A549 (cell line): ENCODE measurements around the gene HSPBP1. TPM values are rescaled to one million over a fixed set of nuclear protein-coding genes. Genes with fewer than 3 reads are reported as not detected.

Experiments
- ATAC-seq, 2 experiments: fragments of 200-7000 bp in 1 of 2; fragments of >200 bp in 1 of 2; cut with Nextera tagmentation in 1 of 2; cut with Tn5 transposase in 1 of 2; 3 replicates each; pipeline versions ENCODE4 v1.8.0 to v1.9.1; 2018 to 2020; ENCODE audit warnings: mild to moderate bottlenecking in 1 of 2, moderate library complexity in 1 of 2
- CTCF ChIA-PET: fragments of 300-600 bp; sonication (Branson Sonifier 250); formaldehyde crosslinking; extraction: SDS; loops from one replicate; lab custom pipeline; 2021; ENCODE audit warnings: antibody characterized with exemption, inconsistent platforms; lab: Yijun Ruan, JAX
- POLR2A ChIA-PET: fragments of 350-600 bp; formaldehyde crosslinking; extraction: SDS; loops from one replicate; lab custom pipeline; 2021; ENCODE audit warnings: antibody characterized with exemption, inconsistent platforms; lab: Yijun Ruan, JAX
- DNase-seq, 2 experiments: peaks; one replicate each; pipeline versions ENCODE4 v3.0.0 to v3.0.0-alpha.2; 2011 to 2016; ENCODE audit warnings: low read depth in 1 of 2, low spot score in 1 of 2
- FAIRE-seq: peaks from 2 replicates; lab custom pipeline; 2011; peaks lifted over from hg19 to GRCh38; lab: Jason Lieb, UNC
- H3K27ac ChIP-seq, 2 experiments: fragments of >200 bp; sonication (Bioruptor Twin); formaldehyde crosslinking; 3 replicates each; pipeline ENCODE4 v1.5.1; 2016 to 2017
- H3K4me1 ChIP-seq: fragments of >200 bp; sonication (Bioruptor Twin); formaldehyde crosslinking; 3 replicates; pipeline ENCODE4 v1.6.1; 2016
- H3K4me2 ChIP-seq: fragments of >200 bp; sonication (Bioruptor Twin); formaldehyde crosslinking; 3 replicates; pipeline ENCODE4 v1.6.1; 2016
- H3K4me3 ChIP-seq: fragments of >200 bp; sonication (Bioruptor Twin); formaldehyde crosslinking; 3 replicates; pipeline ENCODE4 v1.5.1; 2016
- H3K9me3 ChIP-seq: fragments of >200 bp; sonication (Bioruptor Twin); formaldehyde crosslinking; 3 replicates; pipeline ENCODE4 v1.6.1; 2016
- BHLHE40 ChIP-seq: IDR thresholded peaks from 2 replicates; pipeline ENCODE4 v1.6.1; 2012; ENCODE audit warnings: low read depth, low read length, inconsistent platforms
- CEBPB ChIP-seq, 2 experiments: fragments of >200 bp in 1 of 2; sonication (Bioruptor Twin) in 1 of 2; formaldehyde crosslinking in 1 of 2; IDR thresholded peaks; 2 replicates each; pipeline ENCODE4 v1.6.1; 2012 to 2016
- CHD2 ChIP-seq: fragments of 150-350 bp; IDR thresholded peaks from 2 replicates; pipeline ENCODE4 v1.6.1; 2014; ENCODE audit warnings: low read length; ENCODE audit not compliant: partially characterized antibody
- EHF ChIP-seq: fragments of 250-450 bp; sonication (Bioruptor Pico); IDR thresholded peaks from 2 replicates; pipeline ENCODE4 v1.5.0; 2020; ENCODE audit warnings: mild to moderate bottlenecking
- FOSB ChIP-seq: fragments of 250-450 bp; sonication (Bioruptor Pico); IDR thresholded peaks from 2 replicates; pipeline ENCODE4 v1.5.0; 2020; ENCODE audit warnings: mild to moderate bottlenecking, moderate library complexity
- GATA3 ChIP-seq: IDR thresholded peaks from 2 replicates; pipeline ENCODE4 v1.6.1; 2012; ENCODE audit warnings: borderline replicate concordance
- HOXB13 ChIP-seq: fragments of 250-450 bp; sonication (Bioruptor Pico); IDR thresholded peaks from 2 replicates; pipeline ENCODE4 v1.5.0; 2020; ENCODE audit warnings: low read depth, mild to moderate bottlenecking, moderate library complexity
- HOXB5 ChIP-seq: fragments of 250-450 bp; sonication (Bioruptor Pico); IDR thresholded peaks from 2 replicates; pipeline ENCODE4 v1.5.0; 2020; ENCODE audit warnings: mild to moderate bottlenecking, moderate library complexity
- JUN ChIP-seq, 2 experiments: fragments of >200 bp; sonication (Bioruptor Twin); formaldehyde crosslinking; IDR thresholded peaks; 2 replicates in 1 of 2; 3 replicates in 1 of 2; pipeline ENCODE4 v1.6.1; 2016 to 2017
- MAFK ChIP-seq: fragments of 450-650 bp; IDR thresholded peaks from 2 replicates; pipeline ENCODE4 v1.6.1; 2014; ENCODE audit not compliant: partially characterized antibody
- MAZ ChIP-seq: fragments of 150-350 bp; IDR thresholded peaks from 2 replicates; pipeline ENCODE4 v1.6.1; 2014; ENCODE audit warnings: antibody characterized with exemption, low read depth, low read length, borderline replicate concordance
- NFE2L2 ChIP-seq: fragments of 150-350 bp; conservative IDR thresholded peaks from 2 replicates; pipeline ENCODE4 v1.6.1; 2014; ENCODE audit warnings: low read length
- NPAS2 ChIP-seq: fragments of 250-450 bp; sonication (Bioruptor Pico); IDR thresholded peaks from 2 replicates; pipeline ENCODE4 v1.8.0; 2022; ENCODE audit warnings: mild to moderate bottlenecking, moderate library complexity, borderline replicate concordance
- PHF8 ChIP-seq: fragments of 200-600 bp; sonication (generic); IDR thresholded peaks from 2 replicates; pipeline ENCODE4 v1.6.1; 2016; ENCODE audit warnings: low read depth, mild to moderate bottlenecking, antibody characterized with exemption, moderate library complexity, borderline replicate concordance
- POLR2A ChIP-seq: IDR thresholded peaks from 2 replicates; pipeline ENCODE4 v1.6.1; 2012; ENCODE audit warnings: mild to moderate bottlenecking, low read length
- RFX5 ChIP-seq: fragments of 450-650 bp; IDR thresholded peaks from 2 replicates; pipeline ENCODE4 v1.7.1; 2014; ENCODE audit warnings: antibody characterized with exemption, mild to moderate bottlenecking, moderate library complexity
- RNF2 ChIP-seq: fragments of 200-600 bp; sonication (generic); IDR thresholded peaks from 2 replicates; pipeline ENCODE4 v1.6.1; 2016; ENCODE audit warnings: low read depth, mild to moderate bottlenecking, antibody characterized with exemption, moderate library complexity, borderline replicate concordance
- SMC3 ChIP-seq: fragments of >200 bp; sonication (Bioruptor Twin); formaldehyde crosslinking; IDR thresholded peaks from 3 replicates; pipeline ENCODE4 v1.6.1; 2018; ENCODE audit warnings: inconsistent platforms
- WGBS: methylation state at CpG from one replicate; pipeline ENCODE4 v1.1.6; 2017; ENCODE audit errors: missing lambda C conversion rate; 5-methylcytosine and 5-hydroxymethylcytosine counted together
- polyA plus RNA-seq, 4 experiments: library from polyadenylated mRNA; depleted of rRNA in 3 of 4; stranded (reverse); fragments of >200 nt; fragmentation: RNase III in 1 of 4; extraction: RNeasy Plus Mini Kit Qiagen cat#74134 plus additional on column Dnase treatment in 1 of 4; gene quantifications; 2 replicates in 3 of 4; 3 replicates in 1 of 4; pipeline ENCODE4 v1.2.3, GENCODE V29; 2011 to 2017
- TF ChIP-seq, protein P1 (sequence below): fragments of >200 bp; sonication (Bioruptor Twin); formaldehyde crosslinking; IDR thresholded peaks from 2 replicates; pipeline ENCODE4 v1.6.1; 2016
- TF ChIP-seq, protein P2 (sequence below): fragments of >200 bp; sonication (Bioruptor Twin); formaldehyde crosslinking; IDR thresholded peaks from 3 replicates; pipeline ENCODE4 v1.6.1; 2016
- TF ChIP-seq, protein P3 (sequence below): fragments of 150-350 bp; IDR thresholded peaks from 2 replicates; pipeline ENCODE4 v1.6.1; 2014; ENCODE audit warnings: low read depth, mild to moderate bottlenecking, low read length
- TF ChIP-seq, protein P4 (sequence below): fragments of 250-450 bp; sonication (Bioruptor Pico); IDR thresholded peaks from 2 replicates; pipeline ENCODE4 v1.5.0; 2020; ENCODE audit warnings: low read depth, mild to moderate bottlenecking, moderate library complexity
- TF ChIP-seq, protein P5 (sequence below): IDR thresholded peaks from 2 replicates; pipeline ENCODE4 v1.6.1; 2012; ENCODE audit warnings: low read depth, borderline replicate concordance

HSPBP1 gene
- polyA plus RNA-seq, 2 of the 4 experiments (the other 2 are of a cell fraction), result 52.1 to 121 TPM

DNA sequence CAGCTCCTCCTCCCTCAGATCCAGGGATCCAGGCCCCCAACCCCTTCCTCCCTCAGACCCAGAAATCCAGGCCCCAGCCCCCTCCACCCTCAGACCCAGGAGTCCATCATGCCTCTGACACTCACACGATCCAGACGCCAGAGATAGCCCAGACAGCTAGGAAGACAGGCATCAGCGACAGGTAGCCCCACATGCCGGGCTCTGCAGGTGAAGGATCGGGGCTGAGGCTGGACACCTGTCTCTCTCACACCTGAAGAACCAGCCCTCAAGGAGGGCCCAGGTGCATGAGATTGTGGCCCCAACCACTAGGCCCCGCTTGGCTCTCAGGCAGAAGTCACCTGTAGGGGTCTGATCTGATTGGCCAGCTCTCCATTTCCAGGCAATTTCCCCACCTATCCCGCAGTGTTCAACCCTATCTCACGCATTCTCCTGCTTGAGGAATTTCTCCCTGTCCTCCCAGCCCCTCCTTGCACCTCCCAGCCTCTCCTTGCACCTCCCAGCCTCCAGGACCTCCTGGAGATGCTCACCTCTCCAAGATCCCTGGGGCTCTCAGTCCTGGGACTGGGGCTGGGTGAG is 41.0 kb upstream of the HSPBP1 start:
- ChIA-PET POLR2A (no interaction called here), CTCF (interaction anchor here (1.0 to 21.1 kb wide), 9 partner anchors 8 to 310 kb away, joined by 3 to 306 read pairs (median 4); partner anchors contain the start of genes KMT5C and TMEM238)
- DNase-seq (no peak), FAIRE-seq (no peak), ATAC-seq (peak in 1 of 2 experiments; percentile 16; a peak in 1 of 6 replicates)
- Histone ChIP-seq H3K4me3 (no peak overlapping the region), H3K4me2 (no peak overlapping the region), H3K4me1 (peaks cover 19% of the 10 kb centered on the region), H3K9me3 (no peaks in the 10 kb centered on the region), H3K27ac (peak overlapping the region in 1 of 2 experiments; percentile 60; a peak in 2 of 6 replicates)
- 95% methylated on average over 8 of the region's 8 CpGs for WGBS
- TF ChIP-seq POLR2A, result no peak
- TF ChIP-seq MAFK, result no peak
- TF ChIP-seq, protein P1, sequence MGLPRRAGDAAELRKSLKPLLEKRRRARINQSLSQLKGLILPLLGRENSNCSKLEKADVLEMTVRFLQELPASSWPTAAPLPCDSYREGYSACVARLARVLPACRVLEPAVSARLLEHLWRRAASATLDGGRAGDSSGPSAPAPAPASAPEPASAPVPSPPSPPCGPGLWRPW, result no peak
- TF ChIP-seq, protein P2, sequence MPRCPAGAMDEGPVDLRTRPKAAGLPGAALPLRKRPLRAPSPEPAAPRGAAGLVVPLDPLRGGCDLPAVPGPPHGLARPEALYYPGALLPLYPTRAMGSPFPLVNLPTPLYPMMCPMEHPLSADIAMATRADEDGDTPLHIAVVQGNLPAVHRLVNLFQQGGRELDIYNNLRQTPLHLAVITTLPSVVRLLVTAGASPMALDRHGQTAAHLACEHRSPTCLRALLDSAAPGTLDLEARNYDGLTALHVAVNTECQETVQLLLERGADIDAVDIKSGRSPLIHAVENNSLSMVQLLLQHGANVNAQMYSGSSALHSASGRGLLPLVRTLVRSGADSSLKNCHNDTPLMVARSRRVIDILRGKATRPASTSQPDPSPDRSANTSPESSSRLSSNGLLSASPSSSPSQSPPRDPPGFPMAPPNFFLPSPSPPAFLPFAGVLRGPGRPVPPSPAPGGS, result no peak
- TF ChIP-seq, protein P3, sequence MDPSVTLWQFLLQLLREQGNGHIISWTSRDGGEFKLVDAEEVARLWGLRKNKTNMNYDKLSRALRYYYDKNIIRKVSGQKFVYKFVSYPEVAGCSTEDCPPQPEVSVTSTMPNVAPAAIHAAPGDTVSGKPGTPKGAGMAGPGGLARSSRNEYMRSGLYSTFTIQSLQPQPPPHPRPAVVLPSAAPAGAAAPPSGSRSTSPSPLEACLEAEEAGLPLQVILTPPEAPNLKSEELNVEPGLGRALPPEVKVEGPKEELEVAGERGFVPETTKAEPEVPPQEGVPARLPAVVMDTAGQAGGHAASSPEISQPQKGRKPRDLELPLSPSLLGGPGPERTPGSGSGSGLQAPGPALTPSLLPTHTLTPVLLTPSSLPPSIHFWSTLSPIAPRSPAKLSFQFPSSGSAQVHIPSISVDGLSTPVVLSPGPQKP, result no peak
- TF ChIP-seq NFE2L2, result no peak
- TF ChIP-seq PHF8, result no peak
- no peak for TF ChIP-seq HOXB13
- no peak for TF ChIP-seq MAZ
- TF ChIP-seq, protein P4, sequence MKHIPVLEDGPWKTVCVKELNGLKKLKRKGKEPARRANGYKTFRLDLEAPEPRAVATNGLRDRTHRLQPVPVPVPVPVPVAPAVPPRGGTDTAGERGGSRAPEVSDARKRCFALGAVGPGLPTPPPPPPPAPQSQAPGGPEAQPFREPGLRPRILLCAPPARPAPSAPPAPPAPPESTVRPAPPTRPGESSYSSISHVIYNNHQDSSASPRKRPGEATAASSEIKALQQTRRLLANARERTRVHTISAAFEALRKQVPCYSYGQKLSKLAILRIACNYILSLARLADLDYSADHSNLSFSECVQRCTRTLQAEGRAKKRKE (CRISPR knock-in tag), result no peak
- no peak for TF ChIP-seq BHLHE40
- TF ChIP-seq GATA3, result no peak
- TF ChIP-seq RNF2, result no peak
- TF ChIP-seq EHF (CRISPR knock-in tag), result no peak

DNA sequence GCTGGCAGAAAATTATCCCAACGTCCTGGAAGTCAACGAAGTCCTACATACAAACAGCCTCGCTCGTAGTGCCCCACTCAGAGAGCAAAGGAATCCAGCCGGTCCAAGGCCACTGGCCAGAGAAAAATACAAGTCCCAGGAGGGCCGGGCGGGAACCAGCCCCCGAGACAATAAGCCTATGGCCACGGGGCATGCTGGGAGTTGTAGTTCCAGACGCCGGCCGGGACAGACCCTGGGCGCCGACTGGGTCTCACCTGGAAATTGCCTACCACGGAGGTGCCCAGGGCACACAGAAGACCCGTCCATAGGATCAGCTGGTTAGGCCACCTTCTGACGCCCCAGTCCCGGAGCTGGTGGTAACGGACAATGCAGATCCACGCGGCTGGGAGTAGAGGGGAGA is 39.9 kb upstream of the HSPBP1 start:
- DNase-seq (no peak), FAIRE-seq (no peak), ATAC-seq (peak; percentile 54 to 82; a peak in 4 of 6 replicates)
- H3K27ac ChIP-seq, result 0 out of 6 replicates have a peak overlapping the region, but pooled peaks of 1 of the 2 experiments have one; percentile 14
- 63% methylated on average over 21 of the region's 21 CpGs for WGBS
- H3K9me3 ChIP-seq, result no peaks in the 10 kb centered on the region
- TF ChIP-seq, protein P4 (CRISPR knock-in tag), result no peak
- no peak for TF ChIP-seq FOSB (CRISPR knock-in tag)
- TF ChIP-seq HOXB5 (CRISPR knock-in tag), result no peak
- CTCF ChIA-PET, result interaction anchor here (4.3 to 21.1 kb wide), 3 partner anchors 17 to 27 kb away, joined by 24 to 306 read pairs (median 31); partner anchors contain the start of gene KMT5C
- POLR2A ChIA-PET, result interaction anchor here (0.9 kb wide), 1 partner anchor 20 kb away, joined by 8 read pairs; the partner anchor contains the start of gene KMT5C
- H3K4me2 ChIP-seq, result no peak overlapping the region
- H3K4me1 ChIP-seq, result peaks cover 19% of the 10 kb centered on the region
- H3K4me3 ChIP-seq, result no peak overlapping the region

DNA sequence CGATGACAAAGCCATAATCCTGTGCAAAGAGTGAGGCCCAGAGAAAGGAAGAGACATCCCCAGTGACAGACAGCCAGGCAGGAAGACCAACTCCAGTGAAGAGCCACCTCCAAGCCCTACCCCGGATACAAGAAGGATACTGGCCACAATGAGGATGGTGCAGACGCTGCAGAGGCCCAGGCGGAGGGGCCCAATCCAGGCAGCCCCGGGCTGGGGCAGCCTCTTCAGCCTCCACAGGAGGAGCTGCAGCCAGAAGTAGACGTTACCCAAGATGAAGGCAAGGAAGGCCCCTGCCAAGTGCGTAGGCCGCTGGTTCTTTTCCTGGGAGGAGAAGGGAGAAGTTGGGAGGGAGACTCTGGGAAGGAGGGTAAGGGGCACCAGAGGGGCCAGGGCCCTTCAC is 36.7 kb upstream of the HSPBP1 start:
- no peak for TF ChIP-seq HOXB13
- TF ChIP-seq CEBPB (IDR thresholded peaks at IDR 0.05), result no peak
- TF ChIP-seq, protein P5, sequence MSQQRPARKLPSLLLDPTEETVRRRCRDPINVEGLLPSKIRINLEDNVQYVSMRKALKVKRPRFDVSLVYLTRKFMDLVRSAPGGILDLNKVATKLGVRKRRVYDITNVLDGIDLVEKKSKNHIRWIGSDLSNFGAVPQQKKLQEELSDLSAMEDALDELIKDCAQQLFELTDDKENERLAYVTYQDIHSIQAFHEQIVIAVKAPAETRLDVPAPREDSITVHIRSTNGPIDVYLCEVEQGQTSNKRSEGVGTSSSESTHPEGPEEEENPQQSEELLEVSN, result no peak
- TF ChIP-seq CHD2, result no peak
- TF ChIP-seq SMC3, result no peak
- no peak for TF ChIP-seq NPAS2
- no peak for TF ChIP-seq RFX5
- no peak for TF ChIP-seq JUN (IDR thresholded peaks at IDR 0.05)
- FAIRE-seq, result no peak
- no peaks in the 10 kb centered on the region for H3K4me1 ChIP-seq
- ChIA-PET CTCF (interaction anchor here (1.1 to 21.1 kb wide), 4 partner anchors 8 to 151 kb away, joined by 3 to 306 read pairs (median 4); partner anchors contain the start of gene TMEM150B), POLR2A (no interaction called here)
- WGBS, result 75% methylated on average over 8 of the region's 8 CpGs
- no peak for ATAC-seq
- H3K9me3 ChIP-seq, result no peaks in the 10 kb centered on the region
- DNase-seq, result no peak
- H3K4me3 ChIP-seq, result no peak overlapping the region
- H3K4me2 ChIP-seq, result no peak overlapping the region
- H3K27ac ChIP-seq, result no peak overlapping the region
